Measurements from ENCODE around the gene SUMF1. TPM values are rescaled to one million over a fixed set of nuclear protein-coding genes. Genes with fewer than 3 reads are reported as not detected.

SUMF1 gene
- total RNA-seq, 4 donors from 2014 or later = 15.7 to 28.9 (median 26.8) TPM

DNA sequence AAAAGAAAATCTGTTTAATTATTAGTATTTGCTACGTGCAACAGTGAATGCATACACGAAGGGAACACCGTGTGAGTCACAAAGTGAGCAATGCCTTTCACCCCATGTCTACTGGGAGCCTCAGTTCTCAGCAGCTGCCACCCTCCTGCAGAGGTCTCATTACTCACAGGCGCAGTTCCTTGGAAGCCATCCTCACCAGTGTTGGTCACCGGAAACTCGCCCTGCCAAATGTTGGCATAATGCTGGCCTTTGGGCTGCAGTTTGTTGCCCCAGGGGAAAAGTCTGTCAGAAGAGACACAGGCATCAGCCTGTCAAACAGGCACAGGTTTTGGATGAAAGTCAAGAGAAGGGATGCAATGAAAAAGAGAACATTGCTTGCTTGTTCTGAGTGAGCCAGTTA, 50.1 kb downstream of the SUMF1 start:
- Histone ChIP-seq H3K27ac (no peak overlapping the region), H3K4me3 (no peak overlapping the region), H3K4me1 (no peaks in the 10 kb centered on the region), H3K27me3 (no peaks in the 10 kb centered on the region), H3K36me3 (peaks cover 0 to 19% (median 0%) of the 10 kb centered on the region in 3 donors), H3K9me3 (no peaks in the 10 kb centered on the region)
- no peak for TF ChIP-seq CTCF (IDR thresholded peaks at IDR 0.05)
- TF ChIP-seq POLR2A (IDR thresholded peaks at IDR 0.05) = no peak
- no peak for DNase-seq

DNA sequence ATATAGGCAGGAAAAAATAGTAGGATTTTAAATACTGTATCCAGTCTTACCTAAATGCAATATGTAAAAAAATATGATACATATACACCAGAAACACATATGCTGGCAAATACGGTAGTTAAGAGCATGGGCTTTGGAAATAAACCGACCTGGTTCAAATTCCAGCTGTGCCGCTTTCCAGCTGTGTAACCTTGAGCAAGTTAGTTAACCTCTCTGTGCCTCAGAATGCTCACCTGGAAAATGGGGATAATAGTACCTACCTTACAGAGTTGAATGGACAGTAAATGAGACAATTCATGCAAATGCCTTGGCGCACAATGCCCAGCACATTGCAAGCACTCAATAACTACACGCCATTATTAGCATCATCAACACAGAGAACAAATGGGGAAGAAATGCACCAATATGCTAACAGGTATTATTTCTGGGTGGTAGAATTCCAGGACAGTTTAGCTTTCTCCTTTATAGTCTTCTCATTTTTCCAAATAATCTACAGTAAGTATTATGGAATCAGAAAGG, 50.6 kb downstream of the SUMF1 start:
- no peak overlapping the region for H3K27ac ChIP-seq
- H3K4me3 ChIP-seq = no peak overlapping the region
- H3K36me3 ChIP-seq = peaks cover 0 to 19% (median 0%) of the 10 kb centered on the region in 3 donors
- DNase-seq = no peak
- no peak for TF ChIP-seq CTCF (IDR thresholded peaks at IDR 0.05)
- no peaks in the 10 kb centered on the region for H3K4me1 ChIP-seq
- no peaks in the 10 kb centered on the region for H3K9me3 ChIP-seq
- no peaks in the 10 kb centered on the region for H3K27me3 ChIP-seq

GRCh38 chr3:4413467-4413866, 53.6 kb downstream of the SUMF1 start:
- H3K27me3 ChIP-seq = no peaks in the 10 kb centered on the region
- H3K36me3 ChIP-seq = peaks cover 0 to 19% (median 0%) of the 10 kb centered on the region in 3 donors
- TF ChIP-seq CTCF (IDR thresholded peaks at IDR 0.05) = no peak
- no peaks in the 10 kb centered on the region for H3K4me1 ChIP-seq
- H3K9me3 ChIP-seq = no peaks in the 10 kb centered on the region
- DNase-seq = no peak
- H3K27ac ChIP-seq = no peak overlapping the region
- H3K4me3 ChIP-seq = no peak overlapping the region

- TF ChIP-seq CTCF (IDR thresholded peaks at IDR 0.05) = no peak
- TF ChIP-seq POLR2A (IDR thresholded peaks at IDR 0.05) = no peak
- no peaks in the 10 kb centered on the region for H3K27me3 ChIP-seq
- H3K9me3 ChIP-seq = no peaks in the 10 kb centered on the region
- no peaks in the 10 kb centered on the region for H3K4me1 ChIP-seq
- DNase-seq = no peak
- H3K36me3 ChIP-seq = peaks cover 0 to 18% (median 0%) of the 10 kb centered on the region in 3 donors
- no peak overlapping the region for H3K27ac ChIP-seq
- H3K4me3 ChIP-seq = no peak overlapping the region
These were observed 55.2 kb downstream of the SUMF1 start for GRCh38 chr3:4411833-4412232.

DNA sequence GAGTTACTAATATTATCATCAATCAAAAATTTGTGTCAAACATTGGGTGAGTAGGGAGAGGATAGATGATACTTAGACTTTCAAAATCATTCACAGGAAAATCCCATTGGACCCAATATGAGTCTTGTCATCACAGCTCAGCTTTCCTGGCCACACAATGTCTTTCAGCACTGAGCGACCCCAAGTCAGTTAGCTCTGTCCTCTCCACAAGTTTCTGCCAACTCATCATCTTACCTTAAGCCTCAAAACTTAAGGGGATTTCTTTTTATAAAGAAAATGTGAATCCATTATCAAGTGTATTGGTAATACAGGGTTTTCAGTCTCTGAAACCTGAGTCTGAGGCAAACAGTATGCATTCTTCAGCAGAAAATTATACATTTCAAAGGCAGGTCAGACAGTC, 55.8 kb downstream of the SUMF1 start:
- no peaks in the 10 kb centered on the region for H3K9me3 ChIP-seq
- H3K36me3 ChIP-seq = peaks cover 0 to 12% (median 0%) of the 10 kb centered on the region in 3 donors
- no peaks in the 10 kb centered on the region for H3K27me3 ChIP-seq
- DNase-seq = no peak
- no peak overlapping the region for H3K4me3 ChIP-seq
- no peak overlapping the region for H3K27ac ChIP-seq
- no peaks in the 10 kb centered on the region for H3K4me1 ChIP-seq
- no peak for TF ChIP-seq POLR2A (IDR thresholded peaks at IDR 0.05)
- no peak for TF ChIP-seq CTCF (IDR thresholded peaks at IDR 0.05)

GRCh38 chr3:4410606-4411005, 56.5 kb downstream of the SUMF1 start:
- no peak overlapping the region for H3K27ac ChIP-seq
- DNase-seq = no peak
- H3K4me3 ChIP-seq = no peak overlapping the region
- H3K27me3 ChIP-seq = no peaks in the 10 kb centered on the region
- H3K36me3 ChIP-seq = peaks cover 0 to 8% (median 0%) of the 10 kb centered on the region in 3 donors
- TF ChIP-seq CTCF (IDR thresholded peaks at IDR 0.05) (no peak), POLR2A (IDR thresholded peaks at IDR 0.05) (no peak)
- H3K4me1 ChIP-seq = no peaks in the 10 kb centered on the region
- H3K9me3 ChIP-seq = no peaks in the 10 kb centered on the region
